HFF-Myc (cell line): ENCODE measurements around the gene MRPL54.

Experiments used
- DNase-seq: peaks from one replicate; pipeline ENCODE4 v3.0.0-alpha.2; 2011; ENCODE audit warnings: low read depth; ENCODE audit errors: extremely low read depth
- H3K4me3 ChIP-seq: replicated peaks from 2 replicates; pipeline ENCODE4 v1.5.1; 2011; ENCODE audit warnings: low read depth, mild to moderate bottlenecking, control low read depth, low read length
- CTCF ChIP-seq: IDR thresholded peaks from 2 replicates; pipeline ENCODE4 v1.5.1; 2012; ENCODE audit warnings: mild to moderate bottlenecking, low read depth, low read length, control low read depth; ENCODE audit errors: missing control alignments

MRPL54 gene

DNA sequence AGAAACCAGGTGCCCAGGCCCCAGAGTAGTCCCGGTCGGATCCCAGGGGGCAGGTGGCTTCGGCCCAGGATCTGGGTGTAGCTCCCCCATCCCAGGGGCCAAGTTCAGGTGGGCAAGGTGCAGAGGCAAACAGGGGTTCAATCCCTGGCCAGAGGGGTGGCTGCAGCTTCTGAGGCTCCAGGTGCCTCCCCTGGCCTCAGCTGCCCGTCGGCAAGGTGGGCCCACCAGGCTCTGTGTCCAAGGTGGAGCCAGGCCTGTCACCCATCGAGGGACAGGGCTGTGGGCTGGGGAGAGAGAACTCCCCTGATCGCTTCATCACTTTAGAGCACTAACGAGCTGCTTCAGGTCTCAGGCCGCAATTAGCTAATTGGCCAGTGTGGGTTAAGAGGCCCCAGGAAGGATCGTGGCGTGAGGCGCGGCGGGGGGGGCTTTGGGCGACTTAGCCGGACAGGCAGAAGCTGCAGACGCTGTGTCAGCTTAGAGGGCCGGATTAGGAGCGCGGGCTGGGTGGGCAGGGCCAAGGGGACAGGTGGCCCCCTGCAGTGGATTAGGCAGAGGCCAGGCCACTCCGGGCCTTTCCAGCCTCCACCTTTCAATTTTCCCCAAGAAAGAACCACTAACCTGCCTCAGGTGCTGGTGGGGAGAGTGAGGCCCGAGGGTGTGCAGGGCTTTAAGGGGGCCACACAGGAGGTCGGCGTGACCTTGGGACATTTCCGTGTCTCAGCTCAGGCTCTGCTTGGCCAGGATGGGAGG, 12.3 kb downstream of the MRPL54 start:
- H3K4me3 ChIP-seq, result no peak overlapping the region
- no peak for DNase-seq
- TF ChIP-seq CTCF, result no peak

DNA sequence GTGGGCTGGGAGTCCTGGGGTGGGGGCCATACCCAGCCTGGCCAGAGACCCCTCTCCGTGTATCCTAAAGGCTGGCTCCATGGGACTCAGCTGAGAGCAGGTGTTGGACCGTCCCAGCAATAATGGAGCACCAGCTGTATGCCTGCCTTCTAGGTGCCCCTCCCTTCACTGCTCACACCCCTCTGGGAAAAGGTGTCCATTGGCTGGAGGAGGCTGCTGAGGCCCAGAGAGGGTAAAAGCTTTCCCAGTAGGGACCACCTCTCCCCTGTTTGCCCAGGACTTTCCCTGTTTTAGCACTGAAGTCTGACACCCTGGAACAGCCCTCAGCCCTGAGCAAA, 12.9 kb downstream of the MRPL54 start:
- H3K4me3 ChIP-seq, result no peak overlapping the region
- DNase-seq, result no peak
- TF ChIP-seq CTCF, result no peak

- no peak overlapping the region for H3K4me3 ChIP-seq
- TF ChIP-seq CTCF, result no peak
- no peak for DNase-seq
Observed at GRCh38 chr19:3775831-3776230, 13.3 kb downstream of the MRPL54 start.

DNA sequence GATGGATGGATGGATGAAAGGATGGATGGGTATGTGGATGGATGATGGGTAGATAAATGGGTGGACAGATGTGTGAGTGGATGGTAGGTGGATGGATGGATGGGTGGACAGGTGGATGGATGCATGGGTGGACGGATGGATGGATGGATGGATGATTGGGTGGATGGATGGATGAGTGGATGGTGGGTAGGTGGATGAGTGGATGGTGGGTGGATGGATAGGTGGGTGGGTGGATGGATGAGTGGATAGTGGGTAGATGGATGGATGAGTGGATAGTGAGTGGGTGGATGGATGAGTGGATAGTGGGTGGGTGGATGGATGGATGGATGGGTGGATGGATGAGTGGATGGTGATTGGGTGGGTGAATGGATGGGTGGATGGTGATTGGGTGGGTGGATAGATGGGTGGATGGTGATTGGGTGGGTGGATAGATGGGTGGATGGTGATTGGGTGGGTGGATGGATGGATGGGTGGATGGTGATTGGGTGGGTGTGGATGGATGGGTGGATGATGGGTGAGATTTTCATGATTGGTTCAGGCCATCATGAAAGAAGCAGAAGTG, 14.1 kb downstream of the MRPL54 start:
- no peak for DNase-seq
- TF ChIP-seq CTCF, result no peak
- H3K4me3 ChIP-seq, result no peak overlapping the region

DNA sequence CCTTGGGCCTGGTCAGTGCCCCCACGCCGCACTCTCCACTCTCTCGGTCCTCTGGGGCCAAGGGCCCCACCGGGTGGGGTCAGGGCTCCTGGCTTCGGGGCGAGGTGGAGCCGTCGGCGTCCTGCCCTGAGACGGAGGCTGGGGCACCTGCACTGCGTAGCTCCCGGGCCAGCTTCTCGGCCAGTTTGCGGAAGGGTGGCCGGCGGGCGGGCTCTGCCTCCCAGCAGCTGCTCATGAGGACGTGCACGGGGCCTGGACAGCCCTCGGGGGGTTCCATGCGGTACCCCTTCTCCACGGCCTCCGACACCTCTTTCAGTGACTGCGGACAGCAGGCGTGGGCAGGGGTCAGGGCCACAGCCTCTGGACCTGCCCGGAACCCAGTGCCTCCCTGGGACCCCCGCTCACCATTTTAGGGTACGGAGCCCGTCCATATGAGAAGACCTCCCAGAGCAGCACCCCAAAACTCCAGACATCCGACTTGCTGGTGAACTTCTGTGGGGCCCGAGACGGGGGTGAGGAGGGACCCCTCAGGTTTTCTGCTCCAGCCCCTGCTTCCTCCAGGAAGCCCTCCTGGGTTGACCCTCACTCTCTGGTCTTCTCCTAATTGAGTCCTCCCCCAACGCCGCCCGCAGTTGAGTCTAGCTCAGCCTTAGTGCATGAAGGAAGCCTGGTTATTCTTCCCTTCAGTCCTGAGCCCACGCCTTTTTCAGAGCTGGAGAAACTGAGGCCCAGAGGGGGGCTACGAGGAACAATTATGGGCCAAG, 15.8 kb downstream of the MRPL54 start:
- DNase-seq, result no peak
- H3K4me3 ChIP-seq, result no peak overlapping the region
- no peak for TF ChIP-seq CTCF

- no peak for TF ChIP-seq CTCF
- no peak for DNase-seq
- H3K4me3 ChIP-seq, result no peak overlapping the region
Observed at GRCh38 chr19:3778899-3779723, 16.6 kb downstream of the MRPL54 start.
